AG09309 (cell line): ENCODE measurements around the gene ERP44.

ENCODE experiments used
- DNase-seq: peaks from one replicate; pipeline ENCODE4 v3.0.0-alpha.2; 2010; ENCODE audit warnings: low read depth
- H3K4me3 ChIP-seq: 2 replicates; pipeline ENCODE4 v1.5.1; 2011; ENCODE audit warnings: mild to moderate bottlenecking, low read depth, low read length, moderate library complexity; ENCODE audit not compliant: control insufficient read depth
- CTCF ChIP-seq: IDR thresholded peaks from 2 replicates; pipeline ENCODE4 v1.5.1; 2011; ENCODE audit warnings: mild to moderate bottlenecking, low read depth, low read length, inconsistent platforms; ENCODE audit not compliant: insufficient read depth, control insufficient read depth; ENCODE audit errors: missing control alignments

ERP44 gene

GRCh38 chr9:100058699-100059579 lies 39.9 kb downstream of the ERP44 start:
- TF ChIP-seq CTCF: no peak
- DNase-seq: no peak
- no peak overlapping the region for H3K4me3 ChIP-seq

GRCh38 chr9:100057624-100058023 lies 41.2 kb downstream of the ERP44 start:
- no peak for TF ChIP-seq CTCF
- no peak overlapping the region for H3K4me3 ChIP-seq
- DNase-seq: no peak

- DNase-seq: no peak
- TF ChIP-seq CTCF: no peak
- no peak overlapping the region for H3K4me3 ChIP-seq
Measured at GRCh38 chr9:100056561-100056960, 42.2 kb downstream of the ERP44 start.

GRCh38 chr9:100052375-100052774 lies 46.4 kb downstream of the ERP44 start:
- TF ChIP-seq CTCF: no peak
- H3K4me3 ChIP-seq: no peak overlapping the region
- no peak for DNase-seq

- DNase-seq: no peak
- no peak overlapping the region for H3K4me3 ChIP-seq
- TF ChIP-seq CTCF: no peak
Measured at GRCh38 chr9:100049551-100049950, 49.2 kb downstream of the ERP44 start.

- no peak overlapping the region for H3K4me3 ChIP-seq
- TF ChIP-seq CTCF: no peak
- no peak for DNase-seq
Measured at GRCh38 chr9:100038472-100038871, 60.3 kb downstream of the ERP44 start.
